Endothelial cell of umbilical vein (primary cell): Measurements from ENCODE around the gene BRSK2. TPM values are rescaled to one million over a fixed set of nuclear protein-coding genes. Genes with fewer than 3 reads are reported as not detected.

Experiments
- BruUV-seq: library from RNA; stranded (reverse); fragments of 400-500 nt; replicated peaks from 2 replicates; lab custom pipeline; 2021; lab: Mats Ljungman, UMichigan
- CTCF ChIA-PET: fragments of 300-600, 350-600 bp; sonication (Branson Sonifier 250); formaldehyde crosslinking; loops from one replicate; lab custom pipeline; 2021; ENCODE audit warnings: antibody characterized with exemption, inconsistent platforms; lab: Charles Lee
- POLR2A ChIA-PET: fragments of 300-600, 350-600 bp; sonication (Branson Sonifier 250); formaldehyde crosslinking; loops from one replicate; lab custom pipeline; 2021; ENCODE audit warnings: antibody characterized with exemption, inconsistent platforms; lab: Charles Lee
- DNase-seq: peaks from one replicate; pipeline ENCODE4 v3.0.0-alpha.2; 2011; ENCODE audit warnings: low read depth, low spot score
- FAIRE-seq: peaks from 2 replicates; lab custom pipeline; 2011; peaks lifted over from hg19 to GRCh38; lab: Jason Lieb, UNC
- H2AFZ ChIP-seq: 2 replicates; pipeline ENCODE4 v1.6.0; 2012; ENCODE audit warnings: low read depth, low read length, control low read depth, inconsistent platforms
- H3K27ac ChIP-seq: 2 replicates; pipeline ENCODE4 v1.5.1; 2011; ENCODE audit warnings: low read depth, mild to moderate bottlenecking, control low read depth, low read length, moderate library complexity; ENCODE audit not compliant: insufficient read depth
- H3K27me3 ChIP-seq, 2 experiments: 2 replicates each; pipeline versions ENCODE4 v1.6.0 to v1.6.1; 2011; ENCODE audit warnings: low read length in 2 of 2, mixed read lengths in 1 of 2; ENCODE audit not compliant: control insufficient read depth in 2 of 2, insufficient read depth in 2 of 2
- H3K36me3 ChIP-seq, 2 experiments: 2 replicates in 1 of 2; 3 replicates in 1 of 2; pipeline ENCODE4 v1.5.1; 2011; ENCODE audit warnings: low read length in 2 of 2, mild to moderate bottlenecking in 1 of 2, moderate library complexity in 1 of 2; ENCODE audit not compliant: control insufficient read depth in 2 of 2, insufficient read depth in 2 of 2; ENCODE audit errors: extremely low read depth in 1 of 2
- H3K4me1 ChIP-seq: 3 replicates; pipeline ENCODE4 v1.5.1; 2011; ENCODE audit warnings: mild to moderate bottlenecking, low read length; ENCODE audit not compliant: control insufficient read depth, insufficient read depth; ENCODE audit errors: extremely low read depth
- H3K4me2 ChIP-seq: 2 replicates; pipeline ENCODE4 v1.6.1; 2011; ENCODE audit warnings: low read length, control low read depth, mixed read lengths; ENCODE audit not compliant: insufficient read depth
- H3K4me3 ChIP-seq, 3 experiments: fragments of 200-600 bp in 1 of 3; sonication (generic), shearing (Covaris generic) in 1 of 3; replicated peaks in 1 of 3; 2 replicates each; pipeline ENCODE4 v1.5.1; 2011 to 2016; ENCODE audit warnings: control low read depth in 3 of 3, low read length in 3 of 3, mild to moderate bottlenecking in 2 of 3, inconsistent platforms in 1 of 3, low read depth in 1 of 3, moderate library complexity in 1 of 3; ENCODE audit not compliant: insufficient read depth in 1 of 3
- H3K79me2 ChIP-seq: 2 replicates; pipeline ENCODE4 v1.6.0; 2012; ENCODE audit warnings: low read length, inconsistent platforms; ENCODE audit not compliant: control insufficient read depth, insufficient read depth
- H3K9ac ChIP-seq: replicated peaks from 2 replicates; pipeline ENCODE3; 2011; ENCODE audit warnings: low read length, control low read depth; ENCODE audit not compliant: insufficient read depth; ENCODE audit errors: extremely low read depth
- H3K9me1 ChIP-seq: replicated peaks from 3 replicates; pipeline ENCODE4 v1.6.0; 2011; ENCODE audit warnings: mild to moderate bottlenecking, low read length; ENCODE audit not compliant: control insufficient read depth, insufficient read depth; ENCODE audit errors: extremely low read depth
- H3K9me3 ChIP-seq: replicated peaks from 2 replicates; pipeline ENCODE4 v1.5.1; 2012; ENCODE audit warnings: low read length, inconsistent platforms; ENCODE audit not compliant: control insufficient read depth, insufficient read depth
- H4K20me1 ChIP-seq: replicated peaks from 2 replicates; pipeline ENCODE3; 2011; ENCODE audit warnings: mild to moderate bottlenecking, low read length; ENCODE audit not compliant: control insufficient read depth, insufficient read depth; ENCODE audit errors: extremely low read depth
- CTCF ChIP-seq, 2 donors: IDR thresholded peaks; 1 replicate in 1 of 2; 2 replicates in 1 of 2; pipeline ENCODE4 v1.5.1; 2011; ENCODE audit warnings: low read length in 2 of 2, mild to moderate bottlenecking in 2 of 2, moderate library complexity in 2 of 2, control low read depth in 1 of 2, inconsistent platforms in 1 of 2, low read depth in 1 of 2; ENCODE audit not compliant: insufficient read depth in 1 of 2; ENCODE audit errors: extremely low read depth in 1 of 2
- EZH2 ChIP-seq: IDR thresholded peaks from 2 replicates; pipeline ENCODE4 v1.6.1; 2012; ENCODE audit warnings: borderline replicate concordance, low read depth, mild to moderate bottlenecking, moderate library complexity, low read length, inconsistent platforms; ENCODE audit not compliant: severe bottlenecking
- FOS ChIP-seq: IDR thresholded peaks from 2 replicates; pipeline ENCODE4 v1.6.1; 2011; ENCODE audit warnings: mild to moderate bottlenecking, low read length, moderate library complexity, borderline replicate concordance; ENCODE audit not compliant: insufficient read depth
- GATA2 ChIP-seq: IDR thresholded peaks from 2 replicates; pipeline ENCODE4 v1.7.0; 2011; ENCODE audit warnings: low read depth, mild to moderate bottlenecking, moderate library complexity, mixed read lengths, low read length; ENCODE audit not compliant: insufficient read length, insufficient read depth
- JUN ChIP-seq: IDR thresholded peaks from 2 replicates; pipeline ENCODE4 v1.6.1; 2011; ENCODE audit warnings: borderline replicate concordance, low read depth; ENCODE audit not compliant: insufficient read length, insufficient read depth
- MYC ChIP-seq: IDR thresholded peaks from one replicate; pipeline ENCODE4 v1.6.1; 2011; ENCODE audit warnings: mild to moderate bottlenecking, low read depth, low read length
- POLR2A ChIP-seq: IDR thresholded peaks from 2 replicates; pipeline ENCODE4 v1.6.1; 2012; ENCODE audit warnings: low read depth, mild to moderate bottlenecking, control low read depth, low read length
- POLR2AphosphoS5 ChIP-seq: IDR thresholded peaks from 2 replicates; pipeline ENCODE4 v1.6.1; 2012; ENCODE audit warnings: low read depth, mild to moderate bottlenecking, control low read depth, low read length, moderate library complexity; ENCODE audit not compliant: insufficient read depth
- dilution Hi-C: fragments of 300-500 bp; cut with MboI; formaldehyde crosslinking; loops from one replicate; pipeline ENCODE4 v1.15.0; 2019; ENCODE audit warnings: low sequenced_read_pairs; ENCODE audit not compliant: extremely low pct_ligation_motif_present
- intact Hi-C: fragments of 100-400 bp; cut with micrococcal nuclease; formaldehyde crosslinking; loops from one replicate; pipeline ENCODE4 v1.10.0; 2022
- polyA plus RNA-seq, 4 experiments: library from polyadenylated mRNA; depleted of rRNA in 3 of 4; stranded (reverse) in 3 of 4; unstranded in 1 of 4; fragments of >200 nt; gene quantifications; 2 replicates each; pipeline versions ENCODE4 v1.2.1 to v1.2.3, GENCODE V29; 2011 to 2012; ENCODE audit warnings: missing spikeins in 1 of 4
- total RNA-seq: library from RNA; stranded (reverse); gene quantifications from 2 replicates; pipeline ENCODE4 v1.2.3, GENCODE V29; 2021
- TF ChIP-seq, protein P1 (sequence below): IDR thresholded peaks from 2 replicates; pipeline ENCODE4 v1.6.1; 2011; ENCODE audit not compliant: insufficient read depth, insufficient read length

Gene BRSK2
- total and polyA plus RNA-seq, 2 donors (not counting 3 experiments of a cell fraction or from before 2014, with no cell fraction given): 0.08 to 0.20 TPM

DNA sequence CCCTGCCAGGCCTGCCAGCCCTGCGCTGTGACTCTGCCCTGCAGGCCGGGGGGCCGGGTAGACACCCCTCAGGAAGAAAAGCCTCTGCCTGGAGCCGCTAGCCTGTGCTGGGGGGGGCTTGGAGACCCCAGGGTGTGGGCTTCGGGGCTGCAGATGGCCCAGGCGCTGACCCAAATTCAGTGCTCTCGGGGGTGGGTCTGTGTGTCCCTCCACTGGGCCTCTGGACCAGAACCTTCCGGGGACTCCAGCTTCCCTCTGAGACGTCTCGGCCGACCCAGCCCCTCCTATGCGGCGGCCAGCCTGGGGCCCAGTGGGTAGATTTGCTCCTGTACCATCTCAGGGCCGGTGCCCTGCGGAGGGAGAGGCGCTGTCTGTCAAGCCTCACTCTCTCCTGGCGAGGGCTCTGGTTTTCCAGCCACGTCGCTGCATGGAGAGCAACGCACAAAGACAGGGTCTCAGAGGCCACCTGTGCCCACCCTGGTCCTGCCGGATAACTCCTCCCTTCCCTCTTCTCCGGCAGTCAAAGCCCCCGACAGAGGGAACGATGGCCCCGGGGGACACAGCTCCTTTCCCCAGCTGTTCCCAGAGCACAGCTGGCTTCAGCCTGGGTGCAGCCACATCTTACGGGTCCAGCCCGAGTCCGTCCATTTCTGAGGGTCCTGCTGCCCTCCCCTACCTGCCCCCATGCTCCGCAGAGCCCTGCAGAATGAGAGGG is 40.2 kb upstream of the BRSK2 start:
- Histone ChIP-seq H3K9me1 (no peaks in the 10 kb centered on the region), H3K4me1 (no peaks in the 10 kb centered on the region), H3K4me3 (no peak overlapping the region), H3K36me3 (no peaks in the 10 kb centered on the region), H3K9me3 (no peaks in the 10 kb centered on the region), H2AFZ (no peak overlapping the region), H3K4me2 (no peak overlapping the region), H3K27me3 (no peaks in the 10 kb centered on the region), H3K79me2 (no peaks in the 10 kb centered on the region), H4K20me1 (no peaks in the 10 kb centered on the region), H3K9ac (no peak overlapping the region), H3K27ac (no peak overlapping the region)
- ChIA-PET POLR2A (no interaction called here), CTCF (no interaction called here)
- intact Hi-C loops (no loop called here), dilution Hi-C loops (no loop called here)
- BruUV-seq: no TSS peak
- no peak for DNase-seq
- no peak for FAIRE-seq
- TF ChIP-seq EZH2: no peak
- TF ChIP-seq POLR2AphosphoS5: no peak
- no peak for TF ChIP-seq MYC
- TF ChIP-seq JUN: no peak
- TF ChIP-seq, protein P1, sequence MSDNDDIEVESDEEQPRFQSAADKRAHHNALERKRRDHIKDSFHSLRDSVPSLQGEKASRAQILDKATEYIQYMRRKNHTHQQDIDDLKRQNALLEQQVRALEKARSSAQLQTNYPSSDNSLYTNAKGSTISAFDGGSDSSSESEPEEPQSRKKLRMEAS: no peak
- no peak for TF ChIP-seq CTCF (IDR thresholded peaks at IDR 0.05; ENCODE audit: extremely low read depth in 1 of 2, insufficient read depth in 1 of 2, low read depth in 1 of 2, low read length in 2 of 2)
- TF ChIP-seq POLR2A: no peak
- no peak for TF ChIP-seq GATA2
- no peak for TF ChIP-seq FOS
